Caco-2 (cell line): Measurements from ENCODE around the gene ALG14. TPM values are rescaled to one million over a fixed set of nuclear protein-coding genes. Genes with fewer than 3 reads are reported as not detected.

Experiments used
- BruUV-seq: library from RNA; stranded (reverse); fragments of 400-500 nt; replicated peaks from 2 replicates; lab custom pipeline; 2021; lab: Mats Ljungman, UMichigan
- CTCF ChIA-PET: fragments of 300-600 bp; sonication (Branson Sonifier 250); formaldehyde crosslinking; loops from one replicate; lab custom pipeline; 2022; ENCODE audit warnings: antibody characterized with exemption; lab: Charles Lee
- POLR2A ChIA-PET: fragments of 300-600 bp; sonication (Branson Sonifier 250); formaldehyde crosslinking; loops from one replicate; lab custom pipeline; 2022; ENCODE audit warnings: antibody characterized with exemption; lab: Charles Lee
- DNase-seq, 2 experiments: peaks; one replicate each; pipeline versions ENCODE4 v3.0.0 to v3.0.0-alpha.2; 2020 to 2022
- H3K27me3 ChIP-seq: replicated peaks from 2 replicates; pipeline ENCODE4 v1.6.0; 2011; ENCODE audit warnings: low read length; ENCODE audit not compliant: control insufficient read depth, insufficient read depth
- H3K36me3 ChIP-seq: 2 replicates; pipeline ENCODE4 v1.5.1; 2011; ENCODE audit warnings: low read length; ENCODE audit not compliant: control insufficient read depth, insufficient read depth
- H3K4me1 ChIP-seq: fragments of 250-450 bp; sonication (Bioruptor Pico); 2 replicates; pipeline ENCODE4 v1.5.1; 2020; ENCODE audit warnings: mild to moderate bottlenecking
- H3K4me3 ChIP-seq: 2 replicates; pipeline ENCODE4 v1.5.1; 2011; ENCODE audit warnings: low read depth, mild to moderate bottlenecking, control low read depth, low read length
- H3K9me3 ChIP-seq: fragments of 250-450 bp; sonication (Bioruptor Pico); 2 replicates; pipeline ENCODE4 v1.5.1; 2020; ENCODE audit warnings: mild to moderate bottlenecking, moderate library complexity
- H3K27ac Mint-ChIP-seq: one replicate; pipeline ENCODE4 v1.8.0; 2022; ENCODE audit warnings: mixed read lengths; ENCODE audit not compliant: unreplicated experiment
- H3K27me3 Mint-ChIP-seq: one replicate; pipeline ENCODE4 v1.8.0; 2022; ENCODE audit warnings: mixed read lengths; ENCODE audit not compliant: insufficient read depth, unreplicated experiment
- H3K36me3 Mint-ChIP-seq: one replicate; pipeline ENCODE4 v1.8.0; 2022; ENCODE audit warnings: mild to moderate bottlenecking, mixed read lengths; ENCODE audit not compliant: insufficient read depth, unreplicated experiment
- H3K4me1 Mint-ChIP-seq: one replicate; pipeline ENCODE4 v1.8.0; 2022; ENCODE audit warnings: low read depth, mixed read lengths; ENCODE audit not compliant: unreplicated experiment
- H3K4me3 Mint-ChIP-seq: one replicate; pipeline ENCODE4 v1.8.0; 2022; ENCODE audit warnings: mild to moderate bottlenecking, moderate library complexity, mixed read lengths; ENCODE audit not compliant: unreplicated experiment
- H3K9me3 Mint-ChIP-seq: one replicate; pipeline ENCODE4 v1.8.0; 2022; ENCODE audit warnings: mixed read lengths; ENCODE audit not compliant: unreplicated experiment
- intact Hi-C: fragments of 100-400 bp; cut with micrococcal nuclease; formaldehyde crosslinking; loops from one replicate; pipeline ENCODE4 v1.10.0; 2022; ENCODE audit not compliant: unreplicated experiment
- total RNA-seq: library from RNA; stranded (reverse); gene quantifications from 2 replicates; pipeline ENCODE4 v1.2.3, GENCODE V29; 2022
- TF ChIP-seq, protein P1 (sequence below), 2 experiments: fragments of 200-600 bp in 1 of 2; IDR thresholded peaks; 1 replicate in 1 of 2; 2 replicates in 1 of 2; pipeline versions ENCODE4 v1.5.1 to v1.8.0; 2011 to 2022; ENCODE audit warnings: antibody characterized with exemption in 1 of 2, control low read depth in 1 of 2, inconsistent platforms in 1 of 2, low read depth in 1 of 2, low read length in 1 of 2, mild to moderate bottlenecking in 1 of 2, moderate library complexity in 1 of 2; ENCODE audit not compliant: insufficient read depth in 1 of 2, severe bottlenecking in 1 of 2, unreplicated experiment in 1 of 2

The ALG14 gene
- total RNA-seq, 1 experiment from 2014 or later = 4.5 TPM

DNA sequence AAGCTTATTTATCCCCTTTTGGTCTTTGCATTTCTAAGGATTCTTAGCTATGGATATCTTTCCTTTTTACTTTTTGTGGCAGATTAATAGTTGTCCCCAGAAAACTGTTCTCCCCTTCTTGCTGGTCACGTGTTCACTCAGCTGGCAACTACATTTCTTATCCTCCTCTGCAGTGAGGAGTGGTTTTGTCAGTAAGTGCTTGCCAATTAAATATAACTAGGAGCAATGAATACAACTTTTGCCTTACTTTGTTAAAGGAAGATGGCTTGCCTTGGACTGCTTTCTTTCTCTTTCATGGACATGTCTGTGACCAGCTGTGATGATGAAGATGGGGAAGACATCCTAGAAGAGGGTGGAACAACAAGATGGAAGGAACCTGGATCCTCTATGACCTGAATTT lies 15.6 kb upstream of the ALG14 start:
- H3K4me3 Mint-ChIP-seq = no peak overlapping the region
- CTCF ChIA-PET = no interaction called here
- H3K27me3 Mint-ChIP-seq = no peaks in the 10 kb centered on the region
- no TSS peak for BruUV-seq
- H3K9me3 Mint-ChIP-seq = no peaks in the 10 kb centered on the region
- intact Hi-C loops = no loop called here
- no peaks in the 10 kb centered on the region for H3K27me3 ChIP-seq
- H3K27ac Mint-ChIP-seq = no peak overlapping the region
- TF ChIP-seq, protein P1, sequence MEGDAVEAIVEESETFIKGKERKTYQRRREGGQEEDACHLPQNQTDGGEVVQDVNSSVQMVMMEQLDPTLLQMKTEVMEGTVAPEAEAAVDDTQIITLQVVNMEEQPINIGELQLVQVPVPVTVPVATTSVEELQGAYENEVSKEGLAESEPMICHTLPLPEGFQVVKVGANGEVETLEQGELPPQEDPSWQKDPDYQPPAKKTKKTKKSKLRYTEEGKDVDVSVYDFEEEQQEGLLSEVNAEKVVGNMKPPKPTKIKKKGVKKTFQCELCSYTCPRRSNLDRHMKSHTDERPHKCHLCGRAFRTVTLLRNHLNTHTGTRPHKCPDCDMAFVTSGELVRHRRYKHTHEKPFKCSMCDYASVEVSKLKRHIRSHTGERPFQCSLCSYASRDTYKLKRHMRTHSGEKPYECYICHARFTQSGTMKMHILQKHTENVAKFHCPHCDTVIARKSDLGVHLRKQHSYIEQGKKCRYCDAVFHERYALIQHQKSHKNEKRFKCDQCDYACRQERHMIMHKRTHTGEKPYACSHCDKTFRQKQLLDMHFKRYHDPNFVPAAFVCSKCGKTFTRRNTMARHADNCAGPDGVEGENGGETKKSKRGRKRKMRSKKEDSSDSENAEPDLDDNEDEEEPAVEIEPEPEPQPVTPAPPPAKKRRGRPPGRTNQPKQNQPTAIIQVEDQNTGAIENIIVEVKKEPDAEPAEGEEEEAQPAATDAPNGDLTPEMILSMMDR (IDR thresholded peaks at IDR 0.05; ENCODE audit: insufficient read depth in 1 of 2, low read depth in 1 of 2, low read length in 1 of 2, severe bottlenecking in 1 of 2, unreplicated experiment in 1 of 2) = no peak
- H3K4me1 ChIP-seq = peaks cover 34% of the 10 kb centered on the region
- H3K36me3 ChIP-seq = no peaks in the 10 kb centered on the region
- H3K36me3 Mint-ChIP-seq = peaks cover 6% of the 10 kb centered on the region
- POLR2A ChIA-PET = no interaction called here
- no peaks in the 10 kb centered on the region for H3K9me3 ChIP-seq
- H3K4me1 Mint-ChIP-seq = peaks cover 18% of the 10 kb centered on the region
- no peak for DNase-seq
- no peak overlapping the region for H3K4me3 ChIP-seq

DNA sequence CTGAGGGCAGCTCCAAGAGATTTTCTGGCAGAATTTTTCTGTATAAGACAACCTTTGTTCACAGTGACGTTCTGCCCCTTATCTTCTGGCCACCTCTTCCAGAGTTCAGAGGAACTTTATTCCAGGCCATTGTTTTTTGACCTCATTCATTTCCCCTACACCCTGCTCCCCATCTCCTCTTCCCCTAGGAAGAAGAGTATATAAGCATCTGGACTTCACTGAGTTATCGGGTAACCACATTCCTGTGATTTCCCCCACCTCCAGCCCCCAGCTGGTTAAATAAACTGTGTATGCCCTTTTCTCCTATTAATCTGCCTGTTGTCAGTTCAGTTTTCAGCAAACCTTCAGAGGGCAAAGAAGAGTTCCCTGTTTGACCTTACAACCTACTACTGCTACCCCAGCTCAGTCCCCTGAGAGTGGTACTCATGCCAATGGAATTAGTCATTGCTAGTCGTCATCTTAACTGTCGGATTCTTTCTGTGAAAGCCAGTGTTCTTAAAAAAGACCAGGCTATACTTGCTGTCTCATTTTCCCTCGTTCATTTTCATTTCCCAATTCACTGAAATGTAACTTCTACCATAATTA lies 14.3 kb upstream of the ALG14 start:
- CTCF ChIA-PET = interaction anchor here (0.8 to 1.1 kb wide), 2 partner anchors 30 to 147 kb away, joined by 3 to 4 read pairs; partner anchors contain the start of genes RWDD3 and TLCD4
- peak; percentile 62 to 74 for DNase-seq
- TF ChIP-seq, protein P1 (IDR thresholded peaks at IDR 0.05; ENCODE audit: insufficient read depth in 1 of 2, low read depth in 1 of 2, low read length in 1 of 2, severe bottlenecking in 1 of 2, unreplicated experiment in 1 of 2) = no peak
- Mint-ChIP-seq H3K27ac (peak overlapping the region; percentile 94), H3K36me3 (peaks cover 6% of the 10 kb centered on the region), H3K9me3 (no peaks in the 10 kb centered on the region), H3K27me3 (no peaks in the 10 kb centered on the region), H3K4me3 (peak overlapping the region; percentile 64), H3K4me1 (peaks cover 18% of the 10 kb centered on the region)
- no peak overlapping the region for H3K4me3 ChIP-seq
- H3K9me3 ChIP-seq = no peaks in the 10 kb centered on the region
- POLR2A ChIA-PET = no interaction called here
- peaks cover 34% of the 10 kb centered on the region for H3K4me1 ChIP-seq
- no peaks in the 10 kb centered on the region for H3K36me3 ChIP-seq
- BruUV-seq = no TSS peak
- intact Hi-C loops = loop anchor here (1.0 to 2.0 kb wide), 4 partner anchors 14 to 171 kb away; partner anchors contain the start of genes ALG14, RWDD3 and TLCD4
- no peaks in the 10 kb centered on the region for H3K27me3 ChIP-seq

DNA sequence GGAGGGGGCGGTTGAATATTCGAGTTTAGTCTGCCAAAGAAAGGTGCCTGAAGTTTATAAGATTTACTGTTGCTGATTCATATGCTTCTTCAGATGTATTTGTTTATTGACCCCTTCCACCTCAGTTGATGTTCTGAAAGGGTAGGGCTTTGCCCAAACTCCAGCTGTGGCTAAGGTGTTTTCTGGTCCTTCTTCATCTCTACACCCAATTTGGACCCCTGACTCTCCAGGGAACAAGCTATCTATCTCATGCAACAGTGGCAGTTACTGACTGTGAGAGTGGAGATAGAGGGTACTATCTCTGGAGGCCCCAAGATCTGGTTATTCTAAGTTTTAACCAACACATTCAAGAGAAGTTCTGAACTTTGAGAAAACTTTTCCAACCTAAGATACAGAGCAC lies 12.6 kb upstream of the ALG14 start:
- no peak for DNase-seq
- H3K4me3 Mint-ChIP-seq = no peak overlapping the region
- intact Hi-C loops = no loop called here

More for the DNA sequence above, 12.6 kb upstream of the ALG14 start:
- Histone ChIP-seq H3K4me1 (peaks cover 34% of the 10 kb centered on the region), H3K9me3 (no peaks in the 10 kb centered on the region), H3K36me3 (no peaks in the 10 kb centered on the region), H3K27me3 (no peaks in the 10 kb centered on the region), H3K4me3 (no peak overlapping the region)
- ChIA-PET POLR2A (no interaction called here), CTCF (interaction anchor here (2.8 kb wide), 1 partner anchor 148 kb away, joined by 22 read pairs; the partner anchor contains the start of gene RWDD3)
- TF ChIP-seq, protein P1 (IDR thresholded peaks at IDR 0.05; ENCODE audit: insufficient read depth in 1 of 2, low read depth in 1 of 2, low read length in 1 of 2, severe bottlenecking in 1 of 2, unreplicated experiment in 1 of 2) = no peak
- no TSS peak for BruUV-seq
- Mint-ChIP-seq H3K27ac (no peak overlapping the region), H3K4me1 (peaks cover 18% of the 10 kb centered on the region), H3K36me3 (peaks cover 6% of the 10 kb centered on the region), H3K27me3 (no peaks in the 10 kb centered on the region), H3K9me3 (no peaks in the 10 kb centered on the region)
